Smooth muscle cell (in vitro differentiated cells): ENCODE data around the gene HOXC9. TPM values are rescaled to one million over a fixed set of nuclear protein-coding genes. Genes with fewer than 3 reads are reported as not detected.

Experiments
- DNase-seq: peaks from one replicate; lab custom pipeline; 2025; ENCODE audit not compliant: unreplicated experiment; lab: John Stamatoyannopoulos, UW
- H2AFZ ChIP-seq: fragments of 200-600 bp; sonication (generic); 2 replicates; pipeline ENCODE4 v1.6.0; 2016; ENCODE audit warnings: antibody characterized with exemption, low read depth, mild to moderate bottlenecking
- H3F3A ChIP-seq: fragments of 200-600 bp; sonication (generic); 2 replicates; pipeline ENCODE4 v1.6.0; 2017; ENCODE audit warnings: antibody characterized with exemption, low read depth
- H3K27ac ChIP-seq: fragments of 200-600 bp; sonication (generic); 2 replicates; pipeline ENCODE4 v1.5.1; 2016; ENCODE audit warnings: low read depth, mild to moderate bottlenecking
- H3K27me3 ChIP-seq: fragments of 200-600 bp; sonication (generic); 2 replicates; pipeline ENCODE4 v1.6.1; 2016; ENCODE audit warnings: low read depth, mild to moderate bottlenecking
- H3K36me3 ChIP-seq: fragments of 200-600 bp; sonication (generic); 2 replicates; pipeline ENCODE4 v1.5.1; 2016; ENCODE audit warnings: low read depth
- H3K4me1 ChIP-seq: fragments of 200-600 bp; sonication (generic); 2 replicates; pipeline ENCODE4 v1.5.1; 2016; ENCODE audit warnings: low read depth
- H3K4me2 ChIP-seq: fragments of 200-600 bp; sonication (generic); 2 replicates; pipeline ENCODE4 v1.6.0; 2016; ENCODE audit warnings: mild to moderate bottlenecking
- H3K4me3 ChIP-seq: fragments of 200-600 bp; sonication (generic); 2 replicates; pipeline ENCODE4 v1.5.1; 2016; ENCODE audit warnings: mild to moderate bottlenecking
- H3K79me2 ChIP-seq: fragments of 200-600 bp; sonication (generic); 2 replicates; pipeline ENCODE4 v1.6.0; 2016; ENCODE audit warnings: low read depth, mild to moderate bottlenecking
- H3K9ac ChIP-seq: fragments of 200-600 bp; sonication (generic); 2 replicates; pipeline ENCODE4 v1.6.0; 2016; ENCODE audit warnings: low read depth
- H3K9me3 ChIP-seq: fragments of 200-600 bp; sonication (generic); replicated peaks from 2 replicates; pipeline ENCODE4 v1.5.1; 2016; ENCODE audit warnings: low read depth
- H4K20me1 ChIP-seq: fragments of 200-600 bp; sonication (generic); 2 replicates; pipeline ENCODE4 v1.6.0; 2016; ENCODE audit warnings: low read depth
- CTCF ChIP-seq: fragments of 200-600 bp; sonication (generic); IDR thresholded peaks from 2 replicates; pipeline ENCODE4 v1.5.1; 2017; ENCODE audit warnings: borderline replicate concordance, mild to moderate bottlenecking, antibody characterized with exemption; ENCODE audit not compliant: insufficient read depth, poor library complexity, severe bottlenecking
- WGBS: methylation state at CpG from one replicate; pipeline ENCODE4 v1.1.7; 2016; ENCODE audit warnings: low lambda C conversion rate; 5-methylcytosine and 5-hydroxymethylcytosine counted together
- polyA plus RNA-seq: library from polyadenylated mRNA; unstranded; fragments of >200 nt; fragmentation: Nextera tagmentation; extraction: Ambion mirVana; gene quantifications from 2 replicates; pipeline ENCODE4 v1.2.1, GENCODE V29; 2016
- total RNA-seq: library from RNA; depleted of rRNA; stranded (reverse); fragments of >200 nt; gene quantifications from 2 replicates; pipeline ENCODE4 v1.2.3, GENCODE V29; 2014

The HOXC9 gene
- total and polyA plus RNA-seq, 2 experiments from 2014 or later, result 1.2 to 2.7 TPM

GRCh38 chr12:53964315-53964713, 35.6 kb upstream of the HOXC9 start:
- Histone ChIP-seq H3K79me2 (no peaks in the 10 kb centered on the region), H2AFZ (no peak overlapping the region), H3K9me3 (no peaks in the 10 kb centered on the region), H3K4me2 (no peak overlapping the region), H3K27me3 (peaks cover 100% of the 10 kb centered on the region), H3K4me3 (no peak overlapping the region), H3K27ac (no peak overlapping the region), H3F3A (no peaks in the 10 kb centered on the region), H3K9ac (no peak overlapping the region), H4K20me1 (no peaks in the 10 kb centered on the region), H3K4me1 (no peaks in the 10 kb centered on the region), H3K36me3 (no peaks in the 10 kb centered on the region)
- no peak for TF ChIP-seq CTCF
- no peak for DNase-seq
- 9% methylated on average over 2 of the region's 2 CpGs for WGBS

- Histone ChIP-seq H3K4me1 (no peaks in the 10 kb centered on the region), H3K27me3 (peaks cover 100% of the 10 kb centered on the region), H3K9me3 (no peaks in the 10 kb centered on the region), H3F3A (no peaks in the 10 kb centered on the region), H3K36me3 (no peaks in the 10 kb centered on the region), H3K9ac (no peak overlapping the region), H3K4me3 (peak overlapping the region; percentile 30), H4K20me1 (no peaks in the 10 kb centered on the region), H3K4me2 (peak overlapping the region; percentile 63), H2AFZ (peak overlapping the region; percentile 68), H3K27ac (no peak overlapping the region), H3K79me2 (no peaks in the 10 kb centered on the region)
- no peak for TF ChIP-seq CTCF
- 3% methylated on average over 18 of the region's 18 CpGs for WGBS
- no peak for DNase-seq
Measured at GRCh38 chr12:53965281-53966084, 34.5 kb upstream of the HOXC9 start.

GRCh38 chr12:53966085-53966384, 33.9 kb upstream of the HOXC9 start:
- Histone ChIP-seq H2AFZ (peak overlapping the region; percentile 68), H3K4me2 (peak overlapping the region; percentile 63), H3K4me3 (peak overlapping the region; percentile 30), H3K9me3 (no peaks in the 10 kb centered on the region), H3K27ac (no peak overlapping the region), H3K27me3 (peaks cover 100% of the 10 kb centered on the region), H3K36me3 (no peaks in the 10 kb centered on the region), H3K9ac (no peak overlapping the region), H3K79me2 (no peaks in the 10 kb centered on the region), H3F3A (no peaks in the 10 kb centered on the region), H3K4me1 (no peaks in the 10 kb centered on the region), H4K20me1 (no peaks in the 10 kb centered on the region)
- no peak for DNase-seq
- WGBS, result 4% methylated on average over 11 of the region's 15 CpGs
- TF ChIP-seq CTCF, result no peak
